Measurements from ENCODE around the gene COQ5. TPM values are rescaled to one million over a fixed set of nuclear protein-coding genes. Genes with fewer than 3 reads are reported as not detected.

Gene COQ5
- total RNA-seq, 1 experiment from 2014 or later, result 31.5 TPM

- Histone ChIP-seq H2AFZ (ENCODE audit: low read length) (no peak overlapping the region), H3K4me3 (ENCODE audit: low read length) (no peak overlapping the region), H3K4me1 (ENCODE audit: low read length) (peaks cover 8% of the 10 kb centered on the region), H3K9me2 (replicated peaks; ENCODE audit: insufficient read depth, low read length) (no peaks in the 10 kb centered on the region), H3K9me3 (ENCODE audit: low read length) (no peaks in the 10 kb centered on the region), H4K20me1 (ENCODE audit: insufficient read depth, low read depth, low read length) (no peaks in the 10 kb centered on the region), H3K27ac (ENCODE audit: low read length) (no peak overlapping the region), H3K27me3 (ENCODE audit: low read length) (no peaks in the 10 kb centered on the region), H3K9ac (ENCODE audit: low read length) (no peak overlapping the region), H3K36me3 (ENCODE audit: insufficient read depth, low read length) (no peaks in the 10 kb centered on the region), H3K79me2 (ENCODE audit: low read length) (no peaks in the 10 kb centered on the region), H3K4me2 (ENCODE audit: low read depth, low read length, poor library complexity, severe bottlenecking) (no peak overlapping the region)
- no peak for DNase-seq
Measured at GRCh38 chr12:120485961-120486881, 42.7 kb downstream of the COQ5 start.

GRCh38 chr12:120483621-120484020 is 45.3 kb downstream of the COQ5 start:
- no peak for DNase-seq
- Histone ChIP-seq H3K27me3 (ENCODE audit: low read length) (no peaks in the 10 kb centered on the region), H3K4me1 (ENCODE audit: low read length) (peaks cover 8% of the 10 kb centered on the region), H3K9ac (ENCODE audit: low read length) (no peak overlapping the region), H3K36me3 (ENCODE audit: insufficient read depth, low read length) (no peaks in the 10 kb centered on the region), H3K9me3 (ENCODE audit: low read length) (no peaks in the 10 kb centered on the region), H4K20me1 (ENCODE audit: insufficient read depth, low read depth, low read length) (no peaks in the 10 kb centered on the region), H3K4me2 (ENCODE audit: low read depth, low read length, poor library complexity, severe bottlenecking) (no peak overlapping the region), H2AFZ (ENCODE audit: low read length) (no peak overlapping the region), H3K9me2 (replicated peaks; ENCODE audit: insufficient read depth, low read length) (no peaks in the 10 kb centered on the region), H3K4me3 (ENCODE audit: low read length) (no peak overlapping the region), H3K27ac (ENCODE audit: low read length) (no peak overlapping the region), H3K79me2 (ENCODE audit: low read length) (no peaks in the 10 kb centered on the region)

- DNase-seq, result no peak
- Histone ChIP-seq H3K9me2 (replicated peaks; ENCODE audit: insufficient read depth, low read length) (no peaks in the 10 kb centered on the region), H3K9me3 (ENCODE audit: low read length) (no peaks in the 10 kb centered on the region), H2AFZ (ENCODE audit: low read length) (no peak overlapping the region), H3K79me2 (ENCODE audit: low read length) (no peaks in the 10 kb centered on the region), H3K27me3 (ENCODE audit: low read length) (no peaks in the 10 kb centered on the region), H3K4me2 (ENCODE audit: low read depth, low read length, poor library complexity, severe bottlenecking) (no peak overlapping the region), H3K4me1 (ENCODE audit: low read length) (peaks cover 8% of the 10 kb centered on the region), H3K27ac (ENCODE audit: low read length) (no peak overlapping the region), H3K9ac (ENCODE audit: low read length) (no peak overlapping the region), H3K36me3 (ENCODE audit: insufficient read depth, low read length) (no peaks in the 10 kb centered on the region), H4K20me1 (ENCODE audit: insufficient read depth, low read depth, low read length) (no peaks in the 10 kb centered on the region), H3K4me3 (ENCODE audit: low read length) (no peak overlapping the region)
Measured at GRCh38 chr12:120481022-120481767, 47.8 kb downstream of the COQ5 start.

- no peaks in the 10 kb centered on the region for H4K20me1 ChIP-seq (ENCODE audit: insufficient read depth, low read depth, low read length)
- no peak overlapping the region for H3K4me3 ChIP-seq (ENCODE audit: low read length)
- no peaks in the 10 kb centered on the region for H3K27me3 ChIP-seq (ENCODE audit: low read length)
- H3K36me3 ChIP-seq (ENCODE audit: insufficient read depth, low read length), result no peaks in the 10 kb centered on the region
- H3K27ac ChIP-seq (ENCODE audit: low read length), result no peak overlapping the region
- DNase-seq, result no peak
- H3K4me2 ChIP-seq (ENCODE audit: low read depth, low read length, poor library complexity, severe bottlenecking), result no peak overlapping the region
- H3K9me3 ChIP-seq (ENCODE audit: low read length), result no peaks in the 10 kb centered on the region
- no peaks in the 10 kb centered on the region for H3K79me2 ChIP-seq (ENCODE audit: low read length)
- no peak overlapping the region for H2AFZ ChIP-seq (ENCODE audit: low read length)
- no peaks in the 10 kb centered on the region for H3K9me2 ChIP-seq (replicated peaks; ENCODE audit: insufficient read depth, low read length)
- no peak overlapping the region for H3K9ac ChIP-seq (ENCODE audit: low read length)
- peaks cover 8% of the 10 kb centered on the region for H3K4me1 ChIP-seq (ENCODE audit: low read length)
Measured at GRCh38 chr12:120480211-120480610, 48.7 kb downstream of the COQ5 start.

GRCh38 chr12:120479458-120479857 is 49.5 kb downstream of the COQ5 start:
- H3K79me2 ChIP-seq (ENCODE audit: low read length), result no peaks in the 10 kb centered on the region
- no peak overlapping the region for H3K4me2 ChIP-seq (ENCODE audit: low read depth, low read length, poor library complexity, severe bottlenecking)
- H3K27ac ChIP-seq (ENCODE audit: low read length), result no peak overlapping the region
- DNase-seq, result no peak
- H3K4me1 ChIP-seq (ENCODE audit: low read length), result peaks cover 8% of the 10 kb centered on the region
- H3K9ac ChIP-seq (ENCODE audit: low read length), result peak overlapping the region; percentile 13; the same call in 1 of the 2 replicates
- no peaks in the 10 kb centered on the region for H4K20me1 ChIP-seq (ENCODE audit: insufficient read depth, low read depth, low read length)
- H3K36me3 ChIP-seq (ENCODE audit: insufficient read depth, low read length), result no peaks in the 10 kb centered on the region
- no peaks in the 10 kb centered on the region for H3K9me3 ChIP-seq (ENCODE audit: low read length)
- H3K27me3 ChIP-seq (ENCODE audit: low read length), result no peaks in the 10 kb centered on the region
- H3K9me2 ChIP-seq (replicated peaks; ENCODE audit: insufficient read depth, low read length), result no peaks in the 10 kb centered on the region
- H3K4me3 ChIP-seq (ENCODE audit: low read length), result no peak overlapping the region
- H2AFZ ChIP-seq (ENCODE audit: low read length), result no peak overlapping the region

GRCh38 chr12:120475643-120476042 is 53.3 kb downstream of the COQ5 start:
- Histone ChIP-seq H3K4me1 (ENCODE audit: low read length) (no peaks in the 10 kb centered on the region), H3K4me3 (ENCODE audit: low read length) (no peak overlapping the region), H3K9me3 (ENCODE audit: low read length) (no peaks in the 10 kb centered on the region), H3K79me2 (ENCODE audit: low read length) (no peaks in the 10 kb centered on the region), H4K20me1 (ENCODE audit: insufficient read depth, low read depth, low read length) (no peaks in the 10 kb centered on the region), H2AFZ (ENCODE audit: low read length) (no peak overlapping the region), H3K27ac (ENCODE audit: low read length) (no peak overlapping the region), H3K36me3 (ENCODE audit: insufficient read depth, low read length) (no peaks in the 10 kb centered on the region), H3K4me2 (ENCODE audit: low read depth, low read length, poor library complexity, severe bottlenecking) (no peak overlapping the region), H3K9me2 (replicated peaks; ENCODE audit: insufficient read depth, low read length) (no peaks in the 10 kb centered on the region), H3K9ac (ENCODE audit: low read length) (no peak overlapping the region), H3K27me3 (ENCODE audit: low read length) (no peaks in the 10 kb centered on the region)
- DNase-seq, result no peak

GRCh38 chr12:120474616-120474960 is 54.4 kb downstream of the COQ5 start:
- no peak overlapping the region for H3K4me2 ChIP-seq (ENCODE audit: low read depth, low read length, poor library complexity, severe bottlenecking)
- H4K20me1 ChIP-seq (ENCODE audit: insufficient read depth, low read depth, low read length), result no peaks in the 10 kb centered on the region
- no peak overlapping the region for H3K9ac ChIP-seq (ENCODE audit: low read length)
- no peaks in the 10 kb centered on the region for H3K27me3 ChIP-seq (ENCODE audit: low read length)
- H3K9me3 ChIP-seq (ENCODE audit: low read length), result no peaks in the 10 kb centered on the region
- H3K4me1 ChIP-seq (ENCODE audit: low read length), result peaks cover 7% of the 10 kb centered on the region
- H3K79me2 ChIP-seq (ENCODE audit: low read length), result no peaks in the 10 kb centered on the region
- no peaks in the 10 kb centered on the region for H3K36me3 ChIP-seq (ENCODE audit: insufficient read depth, low read length)
- H3K9me2 ChIP-seq (replicated peaks; ENCODE audit: insufficient read depth, low read length), result no peaks in the 10 kb centered on the region
- no peak for DNase-seq
- H3K4me3 ChIP-seq (ENCODE audit: low read length), result no peak overlapping the region
- no peak overlapping the region for H2AFZ ChIP-seq (ENCODE audit: low read length)
- no peak overlapping the region for H3K27ac ChIP-seq (ENCODE audit: low read length)

- Histone ChIP-seq H3K27ac (ENCODE audit: low read length) (no peak overlapping the region), H3K79me2 (ENCODE audit: low read length) (peaks cover 4% of the 10 kb centered on the region), H3K4me2 (ENCODE audit: low read depth, low read length, poor library complexity, severe bottlenecking) (no peak overlapping the region), H3K27me3 (ENCODE audit: low read length) (no peaks in the 10 kb centered on the region), H2AFZ (ENCODE audit: low read length) (no peak overlapping the region), H3K9ac (ENCODE audit: low read length) (no peak overlapping the region), H4K20me1 (ENCODE audit: insufficient read depth, low read depth, low read length) (peaks cover under 1% of the 10 kb centered on the region; the same call in 1 of the 2 replicates), H3K9me2 (replicated peaks; ENCODE audit: insufficient read depth, low read length) (no peaks in the 10 kb centered on the region), H3K36me3 (ENCODE audit: insufficient read depth, low read length) (no peaks in the 10 kb centered on the region), H3K4me3 (ENCODE audit: low read length) (no peak overlapping the region), H3K4me1 (ENCODE audit: low read length) (peaks cover 7% of the 10 kb centered on the region), H3K9me3 (ENCODE audit: low read length) (no peaks in the 10 kb centered on the region)
- no peak for DNase-seq
Measured at GRCh38 chr12:120473807-120474615, 54.9 kb downstream of the COQ5 start.
